OCI-LY7 (cell line): ENCODE measurements around the gene ACADSB.

Source experiments
- EZH2phosphoT487 ChIP-seq: fragments of 200-600 bp; sonication (generic); IDR thresholded peaks from 2 replicates; pipeline ENCODE4 v1.6.1; 2018; ENCODE audit warnings: low read depth, borderline replicate concordance, mild to moderate bottlenecking, mixed run types, antibody characterized with exemption, low read length, moderate library complexity, mixed read lengths
- TF ChIP-seq, protein P1 (sequence below): fragments of 200-600 bp; sonication (generic); conservative IDR thresholded peaks from 2 replicates; pipeline ENCODE4 v1.5.1; 2014; ENCODE audit warnings: mild to moderate bottlenecking, antibody characterized with exemption, low read length, moderate library complexity, mixed read lengths

DNA sequence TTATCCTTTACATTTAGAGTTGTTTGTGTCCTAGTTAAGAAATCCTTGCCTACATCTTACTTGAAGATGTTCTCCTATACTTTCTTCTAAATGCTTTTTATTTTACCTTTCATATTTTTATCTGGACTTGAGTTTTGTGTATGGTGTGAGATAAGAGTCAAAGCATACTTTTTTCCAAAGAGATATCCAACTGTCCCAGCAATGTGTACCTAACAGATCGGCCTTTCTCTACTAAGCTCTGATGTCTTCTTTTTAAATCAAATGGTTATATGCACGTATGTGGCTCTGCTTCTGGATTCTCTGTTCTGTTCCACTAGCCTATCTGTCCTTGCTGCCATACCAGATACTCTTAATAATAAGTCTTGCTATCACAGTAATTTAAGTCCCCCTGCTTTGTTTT lies 7.4 kb upstream of the ACADSB start:
- TF ChIP-seq, protein P1, sequence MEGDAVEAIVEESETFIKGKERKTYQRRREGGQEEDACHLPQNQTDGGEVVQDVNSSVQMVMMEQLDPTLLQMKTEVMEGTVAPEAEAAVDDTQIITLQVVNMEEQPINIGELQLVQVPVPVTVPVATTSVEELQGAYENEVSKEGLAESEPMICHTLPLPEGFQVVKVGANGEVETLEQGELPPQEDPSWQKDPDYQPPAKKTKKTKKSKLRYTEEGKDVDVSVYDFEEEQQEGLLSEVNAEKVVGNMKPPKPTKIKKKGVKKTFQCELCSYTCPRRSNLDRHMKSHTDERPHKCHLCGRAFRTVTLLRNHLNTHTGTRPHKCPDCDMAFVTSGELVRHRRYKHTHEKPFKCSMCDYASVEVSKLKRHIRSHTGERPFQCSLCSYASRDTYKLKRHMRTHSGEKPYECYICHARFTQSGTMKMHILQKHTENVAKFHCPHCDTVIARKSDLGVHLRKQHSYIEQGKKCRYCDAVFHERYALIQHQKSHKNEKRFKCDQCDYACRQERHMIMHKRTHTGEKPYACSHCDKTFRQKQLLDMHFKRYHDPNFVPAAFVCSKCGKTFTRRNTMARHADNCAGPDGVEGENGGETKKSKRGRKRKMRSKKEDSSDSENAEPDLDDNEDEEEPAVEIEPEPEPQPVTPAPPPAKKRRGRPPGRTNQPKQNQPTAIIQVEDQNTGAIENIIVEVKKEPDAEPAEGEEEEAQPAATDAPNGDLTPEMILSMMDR: no peak
- TF ChIP-seq EZH2phosphoT487: no peak
